ENCODE data around the gene CKS2.

GRCh38 chr9:89293014-89293413 lies 18.0 kb upstream of the CKS2 start:
- TF ChIP-seq CTCF (IDR thresholded peaks at IDR 0.05; ENCODE audit: insufficient read depth, low read depth, low read length) (no peak), EZH2 (IDR thresholded peaks at IDR 0.05; ENCODE audit: insufficient read depth, low read length) (no peak)
